Hepatocyte (in vitro differentiated cells): ENCODE data around the gene GMPR.

Source experiments
- CTCF ChIP-seq: fragments of 200-600 bp; sonication (generic); IDR thresholded peaks from 2 replicates; pipeline ENCODE4 v1.5.1; 2016; ENCODE audit warnings: antibody characterized with exemption, mild to moderate bottlenecking; ENCODE audit not compliant: poor library complexity
- EZH2 ChIP-seq: fragments of 200-600 bp; sonication (generic); IDR thresholded peaks from 2 replicates; pipeline ENCODE4 v1.6.1; 2016; ENCODE audit warnings: antibody characterized with exemption, mild to moderate bottlenecking, borderline replicate concordance
- EZH2phosphoT487 ChIP-seq: fragments of 200-600 bp; sonication (generic); IDR thresholded peaks from one replicate; pipeline ENCODE4 v1.6.1; 2018; ENCODE audit warnings: antibody characterized with exemption, mild to moderate bottlenecking, low read depth, moderate library complexity; ENCODE audit not compliant: unreplicated experiment, severe bottlenecking

- TF ChIP-seq CTCF, result no peak
- no peak for TF ChIP-seq EZH2
- TF ChIP-seq EZH2phosphoT487, result no peak
These were observed 88.8 kb downstream of the GMPR start for GRCh38 chr6:16326971-16327776.
